Measurements from ENCODE around the gene RALGAPA2. TPM values are rescaled to one million over a fixed set of nuclear protein-coding genes. Genes with fewer than 3 reads are reported as not detected.

RALGAPA2 gene
- total and polyA plus RNA-seq, 2 experiments from 2014 or later, result 13.1 to 43.4 TPM

DNA sequence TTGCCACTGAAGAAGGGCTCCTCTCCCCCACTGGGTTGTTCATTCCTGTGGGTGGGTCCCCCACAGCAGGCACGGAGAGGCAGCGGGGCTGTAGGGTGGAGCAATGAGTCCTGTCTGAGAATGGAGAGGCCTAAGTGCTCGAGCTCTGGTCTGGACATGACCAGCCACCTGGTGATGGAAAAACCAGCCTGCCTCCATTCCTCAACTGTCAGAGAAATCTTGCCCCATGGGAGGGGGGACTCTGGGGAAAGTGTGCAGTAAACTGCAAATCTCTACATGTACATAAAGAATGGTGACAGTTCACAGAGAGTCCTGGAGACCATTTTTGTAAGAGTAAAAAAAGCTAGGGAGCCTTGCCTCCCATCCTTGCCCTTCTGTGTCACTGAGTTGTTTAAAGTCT, 310.5 kb downstream of the RALGAPA2 start:
- DNase-seq (ENCODE audit: low spot score), result no peak
- H3K9me2 ChIP-seq (ENCODE audit: insufficient read depth), result no peaks in the 10 kb centered on the region
- H3K4me1 Mint-ChIP-seq, result peaks cover 9% of the 10 kb centered on the region
- no peak overlapping the region for H3K27ac ChIP-seq (ENCODE audit: low read depth)
- H3K4me3 ChIP-seq, result no peak overlapping the region
- H2AFZ ChIP-seq, result no peak overlapping the region
- no peaks in the 10 kb centered on the region; the same call in 2 of the 3 replicates for H3K9me3 Mint-ChIP-seq
- H3K4me2 ChIP-seq, result no peak overlapping the region
- H3K4me3 Mint-ChIP-seq, result no peak overlapping the region
- no peaks in the 10 kb centered on the region for H3F3A ChIP-seq (replicated peaks; ENCODE audit: low read depth)
- ATAC-seq, result no peak
- no peaks in the 10 kb centered on the region for H3K4me1 ChIP-seq (ENCODE audit: insufficient read depth)
- TF ChIP-seq STAT1 (IDR thresholded peaks at IDR 0.05; ENCODE audit: unreplicated experiment) (no peak), EZH2 (IDR thresholded peaks at IDR 0.05; ENCODE audit: low read depth, unreplicated experiment) (no peak), CREB1 (CRISPR knock-in tag; IDR thresholded peaks at IDR 0.05; ENCODE audit: low read depth) (no peak)
- no peaks in the 10 kb centered on the region for H3K27me3 ChIP-seq (ENCODE audit: insufficient read depth)
- no peak overlapping the region for H3K27ac Mint-ChIP-seq
- H4K20me1 ChIP-seq (replicated peaks; ENCODE audit: insufficient read depth), result no peaks in the 10 kb centered on the region
- peaks cover 10% of the 10 kb centered on the region for H3K27me3 Mint-ChIP-seq (ENCODE audit: insufficient read depth, low read depth, poor library complexity)
- H3K79me2 ChIP-seq (replicated peaks; ENCODE audit: insufficient read depth), result no peaks in the 10 kb centered on the region
- no peaks in the 10 kb centered on the region for H3K36me3 Mint-ChIP-seq (ENCODE audit: low read depth)
- no peaks in the 10 kb centered on the region for H3K36me3 ChIP-seq (ENCODE audit: insufficient read depth)

DNA sequence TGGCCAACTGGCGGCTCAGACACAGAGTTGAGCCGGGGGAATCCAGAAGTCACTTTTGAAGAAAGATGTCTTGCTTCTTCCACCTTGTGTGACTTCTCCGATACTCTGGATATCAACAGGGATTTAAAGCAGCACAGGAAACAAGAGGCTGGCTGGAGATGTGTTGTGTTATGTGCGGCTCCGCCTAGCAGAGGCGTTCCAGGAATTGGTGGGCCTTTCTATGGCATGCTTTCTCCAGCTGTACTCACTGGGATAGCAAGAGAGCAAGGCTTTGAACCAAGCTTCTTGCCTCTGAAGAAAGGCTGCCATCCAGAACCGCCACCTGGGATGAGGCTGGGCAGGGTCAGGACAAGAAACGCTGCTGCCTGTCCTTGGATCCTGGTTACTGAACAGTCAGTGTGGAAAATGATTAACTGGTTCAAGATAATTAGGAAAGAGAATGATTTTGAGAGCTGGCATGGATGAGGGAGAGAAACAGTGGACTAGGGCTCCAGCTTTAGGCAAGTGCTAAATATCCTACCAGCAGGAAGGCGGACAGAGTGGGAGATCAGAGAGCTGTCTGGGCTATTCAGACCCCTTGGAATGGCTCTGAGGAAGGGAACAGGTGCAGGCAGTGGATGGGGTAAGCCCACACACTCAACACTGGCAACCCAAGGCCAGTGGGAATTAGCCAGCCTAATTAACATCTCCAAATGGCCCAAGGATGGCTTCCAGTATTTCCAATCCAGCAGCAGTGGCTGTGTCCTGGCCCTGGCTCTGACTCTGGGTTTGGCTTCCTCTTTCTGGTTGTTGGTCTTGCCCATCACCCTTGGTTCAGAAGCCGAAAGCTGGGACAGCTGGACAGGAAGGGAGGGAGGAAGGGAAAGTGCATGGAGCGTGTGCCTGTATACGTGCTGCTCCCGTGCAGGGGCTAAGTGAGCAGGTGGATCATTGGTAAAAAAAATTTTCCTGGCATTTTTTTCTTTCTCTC, 312.6 kb downstream of the RALGAPA2 start:
- H3K27me3 ChIP-seq (ENCODE audit: insufficient read depth), result no peaks in the 10 kb centered on the region
- Mint-ChIP-seq H3K27me3 (ENCODE audit: insufficient read depth, low read depth, poor library complexity) (peaks cover 8% of the 10 kb centered on the region), H3K4me3 (no peak overlapping the region), H3K27ac (no peak overlapping the region; the same call in 1 of the 2 replicates), H3K4me1 (peaks cover 23% of the 10 kb centered on the region), H3K9me3 (no peaks in the 10 kb centered on the region; the same call in 2 of the 3 replicates), H3K36me3 (ENCODE audit: low read depth) (no peaks in the 10 kb centered on the region)
- H3K4me2 ChIP-seq, result no peak overlapping the region
- H3K36me3 ChIP-seq (ENCODE audit: insufficient read depth), result no peaks in the 10 kb centered on the region
- H3K79me2 ChIP-seq (replicated peaks; ENCODE audit: insufficient read depth), result no peaks in the 10 kb centered on the region
- H3K4me1 ChIP-seq (ENCODE audit: insufficient read depth), result no peaks in the 10 kb centered on the region
- DNase-seq (ENCODE audit: low spot score), result no peak
- TF ChIP-seq ZNF114 (CRISPR knock-in tag; IDR thresholded peaks at IDR 0.05) (no peak), ZNF331 (CRISPR knock-in tag; IDR thresholded peaks at IDR 0.05; ENCODE audit: low read depth) (no peak), REST (IDR thresholded peaks at IDR 0.05; ENCODE audit: unreplicated experiment) (no peak), NANOG (IDR thresholded peaks at IDR 0.05; ENCODE audit: borderline replicate concordance) (no peak), EZH2 (IDR thresholded peaks at IDR 0.05; ENCODE audit: low read depth, unreplicated experiment) (no peak), JUNB (IDR thresholded peaks at IDR 0.05; ENCODE audit: unreplicated experiment) (no peak), POLR2AphosphoS5 (IDR thresholded peaks at IDR 0.05; ENCODE audit: low read depth) (no peak), CREB1 (CRISPR knock-in tag; IDR thresholded peaks at IDR 0.05; ENCODE audit: low read depth) (no peak), CTCF (conservative IDR thresholded peaks at IDR 0.05; ENCODE audit: low read depth in 2 of 2) (no peak), EZH2phosphoT487 (IDR thresholded peaks at IDR 0.05; ENCODE audit: unreplicated experiment) (no peak)
- TF ChIP-seq, protein P1, sequence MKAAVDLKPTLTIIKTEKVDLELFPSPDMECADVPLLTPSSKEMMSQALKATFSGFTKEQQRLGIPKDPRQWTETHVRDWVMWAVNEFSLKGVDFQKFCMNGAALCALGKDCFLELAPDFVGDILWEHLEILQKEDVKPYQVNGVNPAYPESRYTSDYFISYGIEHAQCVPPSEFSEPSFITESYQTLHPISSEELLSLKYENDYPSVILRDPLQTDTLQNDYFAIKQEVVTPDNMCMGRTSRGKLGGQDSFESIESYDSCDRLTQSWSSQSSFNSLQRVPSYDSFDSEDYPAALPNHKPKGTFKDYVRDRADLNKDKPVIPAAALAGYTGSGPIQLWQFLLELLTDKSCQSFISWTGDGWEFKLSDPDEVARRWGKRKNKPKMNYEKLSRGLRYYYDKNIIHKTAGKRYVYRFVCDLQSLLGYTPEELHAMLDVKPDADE (IDR thresholded peaks at IDR 0.05), result no peak
- H3K27ac ChIP-seq (ENCODE audit: low read depth), result no peak overlapping the region
- H4K20me1 ChIP-seq (replicated peaks; ENCODE audit: insufficient read depth), result no peaks in the 10 kb centered on the region
- no peaks in the 10 kb centered on the region for H3K9me2 ChIP-seq (ENCODE audit: insufficient read depth)
- no peak for ATAC-seq
- no peaks in the 10 kb centered on the region for H3F3A ChIP-seq (replicated peaks; ENCODE audit: low read depth)
- no peak overlapping the region for H3K4me3 ChIP-seq
- H2AFZ ChIP-seq, result no peak overlapping the region
